ENCODE results near the gene RGS6. TPM values are rescaled to one million over a fixed set of nuclear protein-coding genes. Genes with fewer than 3 reads are reported as not detected.

RGS6 gene
- total and polyA plus RNA-seq, 2 of the 4 experiments (the other 2 are of a cell fraction), result not detected

DNA sequence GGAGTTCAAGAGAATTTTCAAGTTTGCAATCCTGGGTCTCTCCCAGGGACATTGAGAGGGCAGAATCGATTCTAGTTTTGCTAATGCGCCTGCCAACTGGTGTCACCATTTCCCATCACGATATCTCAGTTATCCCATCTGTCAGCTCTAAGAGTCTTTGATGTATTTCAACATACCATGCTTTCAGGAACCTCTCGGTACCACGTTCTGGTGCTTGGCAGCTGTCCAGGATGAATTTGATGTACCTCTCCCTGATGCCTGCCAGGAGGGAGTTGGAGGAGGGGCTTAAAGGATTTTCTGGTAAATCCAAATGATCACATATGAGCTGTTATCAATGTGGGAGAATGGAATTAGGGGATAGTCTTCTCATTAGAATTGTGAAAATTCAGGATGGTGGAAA is 332.5 kb downstream of the RGS6 start:
- intact Hi-C loops (cut with micrococcal nuclease) (no loop called here), dilution Hi-C loops (cut with HindIII; ENCODE audit: low sequenced_read_pairs, unreplicated experiment) (no loop called here), in situ Hi-C loops (cut with MboI; ENCODE audit: low sequenced_read_pairs) (no loop called here)
- ChIA-PET POLR2A (ENCODE audit: unreplicated experiment) (no interaction called here), CTCF (no interaction called here)
- Histone ChIP-seq H3K18ac (ENCODE audit: low read depth, low read length) (no peak overlapping the region), H2BK20ac (ENCODE audit: low read depth, low read length) (no peak overlapping the region), H2AK9ac (replicated peaks; ENCODE audit: low read depth, low read length, poor library complexity) (no peak overlapping the region), H3K4me2 (ENCODE audit: low read depth, low read length) (no peak overlapping the region), H3K23ac (ENCODE audit: low read depth, low read length) (no peak overlapping the region), H3K4me3 (ENCODE audit: insufficient read depth, low read depth, low read length) (no peak overlapping the region), H2BK5ac (ENCODE audit: low read depth, low read length, poor library complexity, severe bottlenecking) (no peak overlapping the region), H3K4ac (ENCODE audit: low read depth, low read length) (no peak overlapping the region), H3K56ac (ENCODE audit: extremely low read depth, insufficient read depth, low read length) (no peak overlapping the region), H3K79me1 (ENCODE audit: low read depth in 1 of 2, low read length in 2 of 2) (no peaks in the 10 kb centered on the region), H2BK15ac (ENCODE audit: low read depth, low read length) (no peak overlapping the region), H3K9me3 (ENCODE audit: control insufficient read depth, insufficient read depth, low read length) (no peaks in the 10 kb centered on the region), H3K36me3 (ENCODE audit: control insufficient read depth, insufficient read depth, low read length) (no peaks in the 10 kb centered on the region), H2BK120ac (ENCODE audit: low read depth, low read length) (no peak overlapping the region), H4K91ac (ENCODE audit: insufficient read depth, low read depth, low read length) (no peak overlapping the region), H3K27ac (ENCODE audit: insufficient read depth, low read length) (no peak overlapping the region), H4K20me1 (ENCODE audit: insufficient read depth, low read length) (no peaks in the 10 kb centered on the region), H3K9ac (ENCODE audit: low read depth, low read length) (no peak overlapping the region), H4K5ac (ENCODE audit: low read depth, low read length) (no peak overlapping the region), H3K9me1 (ENCODE audit: insufficient read depth, low read length) (no peaks in the 10 kb centered on the region), H2AFZ (replicated peaks; ENCODE audit: low read length, poor library complexity) (no peak overlapping the region), H4K8ac (ENCODE audit: low read depth in 2 of 2, low read length in 2 of 2) (no peak overlapping the region), H3K27me3 (ENCODE audit: control insufficient read depth, insufficient read depth, low read length) (no peaks in the 10 kb centered on the region), H3K4me1 (ENCODE audit: control insufficient read depth, insufficient read depth, low read length) (no peaks in the 10 kb centered on the region), H3K14ac (replicated peaks; ENCODE audit: low read depth, low read length) (no peak overlapping the region), H2AK5ac (ENCODE audit: low read depth, low read length) (no peak overlapping the region)
- ATAC-seq (ENCODE audit: low read depth), result no peak
- no peak for DNase-seq
- 37% methylated on average over 2 of the region's 5 CpGs; no CpG with 5 or more reads in 1 of the 2 experiments for WGBS, 2 experiments (ENCODE audit: extremely low coverage in 2 of 2, insufficient read length in 1 of 2)
- TF ChIP-seq MXI1 (IDR thresholded peaks at IDR 0.05; ENCODE audit: borderline replicate concordance, low read depth, low read length), result no peak
- no peak for TF ChIP-seq SMC3 (IDR thresholded peaks at IDR 0.05; ENCODE audit: low read depth, low read length)
- no peak for TF ChIP-seq NFE2L2 (IDR thresholded peaks at IDR 0.05; ENCODE audit: low read depth, low read length)
- TF ChIP-seq, protein P1, sequence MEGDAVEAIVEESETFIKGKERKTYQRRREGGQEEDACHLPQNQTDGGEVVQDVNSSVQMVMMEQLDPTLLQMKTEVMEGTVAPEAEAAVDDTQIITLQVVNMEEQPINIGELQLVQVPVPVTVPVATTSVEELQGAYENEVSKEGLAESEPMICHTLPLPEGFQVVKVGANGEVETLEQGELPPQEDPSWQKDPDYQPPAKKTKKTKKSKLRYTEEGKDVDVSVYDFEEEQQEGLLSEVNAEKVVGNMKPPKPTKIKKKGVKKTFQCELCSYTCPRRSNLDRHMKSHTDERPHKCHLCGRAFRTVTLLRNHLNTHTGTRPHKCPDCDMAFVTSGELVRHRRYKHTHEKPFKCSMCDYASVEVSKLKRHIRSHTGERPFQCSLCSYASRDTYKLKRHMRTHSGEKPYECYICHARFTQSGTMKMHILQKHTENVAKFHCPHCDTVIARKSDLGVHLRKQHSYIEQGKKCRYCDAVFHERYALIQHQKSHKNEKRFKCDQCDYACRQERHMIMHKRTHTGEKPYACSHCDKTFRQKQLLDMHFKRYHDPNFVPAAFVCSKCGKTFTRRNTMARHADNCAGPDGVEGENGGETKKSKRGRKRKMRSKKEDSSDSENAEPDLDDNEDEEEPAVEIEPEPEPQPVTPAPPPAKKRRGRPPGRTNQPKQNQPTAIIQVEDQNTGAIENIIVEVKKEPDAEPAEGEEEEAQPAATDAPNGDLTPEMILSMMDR (conservative IDR thresholded peaks at IDR 0.05; ENCODE audit: low read depth, low read length), result no peak
- no peak for TF ChIP-seq RAD21 (IDR thresholded peaks at IDR 0.05; ENCODE audit: low read length)
- TF ChIP-seq, protein P2, sequence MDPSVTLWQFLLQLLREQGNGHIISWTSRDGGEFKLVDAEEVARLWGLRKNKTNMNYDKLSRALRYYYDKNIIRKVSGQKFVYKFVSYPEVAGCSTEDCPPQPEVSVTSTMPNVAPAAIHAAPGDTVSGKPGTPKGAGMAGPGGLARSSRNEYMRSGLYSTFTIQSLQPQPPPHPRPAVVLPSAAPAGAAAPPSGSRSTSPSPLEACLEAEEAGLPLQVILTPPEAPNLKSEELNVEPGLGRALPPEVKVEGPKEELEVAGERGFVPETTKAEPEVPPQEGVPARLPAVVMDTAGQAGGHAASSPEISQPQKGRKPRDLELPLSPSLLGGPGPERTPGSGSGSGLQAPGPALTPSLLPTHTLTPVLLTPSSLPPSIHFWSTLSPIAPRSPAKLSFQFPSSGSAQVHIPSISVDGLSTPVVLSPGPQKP (IDR thresholded peaks at IDR 0.05; ENCODE audit: borderline replicate concordance, low read depth, low read length), result no peak
- TF ChIP-seq POLR2A (IDR thresholded peaks at IDR 0.05; ENCODE audit: low read depth, low read length), result no peak
- no peak for TF ChIP-seq FOS (IDR thresholded peaks at IDR 0.05; ENCODE audit: low read depth, low read length)
- no TSS peak for BruUV-seq (replicated peaks)
